Stimulated activated CD8-positive, alpha-beta memory T cell treated with anti-CD3 and anti-CD28 coated beads, Interleukin-15, amount 100 ng/mL, for 24 hours (primary cell): ENCODE data around the gene CD55.

Experiments
- DNase-seq: peaks from one replicate; pipeline ENCODE4 v3.0.0-alpha.2; 2020; ENCODE audit warnings: low read depth

Gene CD55

DNA sequence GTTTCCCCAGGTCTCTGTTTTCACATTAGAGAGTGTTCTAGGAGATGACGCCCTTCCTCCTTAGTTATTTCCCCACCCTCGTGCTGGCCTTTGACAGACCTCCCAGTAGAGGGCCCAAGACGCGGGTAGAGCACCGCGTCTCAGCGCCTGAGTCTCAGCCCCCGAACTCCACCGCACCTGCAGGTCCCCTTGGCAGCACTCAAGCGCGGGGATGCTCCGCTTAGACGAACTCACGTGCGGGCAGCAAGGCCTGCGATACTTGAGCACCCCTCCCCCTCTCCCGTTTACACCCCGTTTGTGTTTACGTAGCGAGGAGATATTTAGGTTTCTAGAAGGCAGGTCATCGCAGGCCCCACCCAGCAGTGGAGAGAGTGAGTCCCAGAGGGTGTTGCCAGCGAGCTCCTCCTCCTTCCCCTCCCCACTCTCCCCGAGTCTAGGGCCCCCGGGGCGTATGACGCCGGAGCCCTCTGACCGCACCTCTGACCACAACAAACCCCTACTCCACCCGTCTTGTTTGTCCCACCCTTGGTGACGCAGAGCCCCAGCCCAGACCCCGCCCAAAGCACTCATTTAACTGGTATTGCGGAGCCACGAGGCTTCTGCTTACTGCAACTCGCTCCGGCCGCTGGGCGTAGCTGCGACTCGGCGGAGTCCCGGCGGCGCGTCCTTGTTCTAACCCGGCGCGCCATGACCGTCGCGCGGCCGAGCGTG, at the start of gene CD55:
Gene CD55, plus strand, starts transcription at position 600 of the 711 bp plus-strand sequence. Its CDS starts 88 bp downstream, at position 688.
- peak; percentile 84 for DNase-seq

- DNase-seq, result no peak
Measured at GRCh38 chr1:207274882-207275281, 46.6 kb upstream of the CD55 start.

- no peak for DNase-seq
Measured at GRCh38 chr1:207276465-207276864, 45.0 kb upstream of the CD55 start.

- DNase-seq, result no peak
Measured at GRCh38 chr1:207277241-207277640, 44.2 kb upstream of the CD55 start.

GRCh38 chr1:207279652-207280051, 41.8 kb upstream of the CD55 start:
- DNase-seq, result no peak

- DNase-seq, result no peak
Measured at GRCh38 chr1:207280706-207281105, 40.8 kb upstream of the CD55 start.

GRCh38 chr1:207282058-207282457, 39.4 kb upstream of the CD55 start:
- no peak for DNase-seq

GRCh38 chr1:207282496-207283380, 38.7 kb upstream of the CD55 start:
- no peak for DNase-seq

- DNase-seq, result no peak
Measured at GRCh38 chr1:207283421-207283820, 38.1 kb upstream of the CD55 start.

GRCh38 chr1:207284209-207284897, 37.1 kb upstream of the CD55 start:
- DNase-seq, result no peak

DNA sequence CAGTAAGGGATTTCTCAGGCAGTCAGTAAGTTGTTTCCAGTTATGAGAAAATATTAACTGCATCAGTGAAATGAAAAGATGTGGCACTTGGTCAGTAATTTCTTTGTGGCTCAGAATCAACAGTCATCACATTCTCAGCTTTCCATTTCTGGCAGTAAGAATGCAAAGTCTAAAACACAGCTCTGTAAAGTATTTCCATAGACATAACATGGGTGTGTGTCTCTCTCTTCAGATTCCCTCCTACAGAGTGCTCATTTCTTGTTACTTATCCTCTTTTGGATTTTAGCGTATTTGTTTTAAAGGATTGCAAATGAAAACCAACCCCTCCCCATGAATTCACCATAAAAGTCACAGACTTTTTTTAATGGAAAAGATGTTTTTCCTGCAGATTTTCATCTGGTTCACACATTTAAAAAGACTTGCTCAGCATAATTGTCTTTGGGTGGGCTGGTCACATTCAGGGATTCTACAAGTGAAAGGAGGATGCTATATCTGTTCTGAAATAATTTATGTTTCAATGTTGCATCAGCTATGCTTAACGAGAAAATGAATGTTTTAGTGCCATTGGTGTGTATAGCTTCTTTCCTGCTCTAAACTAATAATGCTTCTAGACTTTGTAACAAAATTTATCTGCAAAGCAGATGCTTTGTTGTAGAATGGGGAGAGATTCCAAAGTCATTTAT, 34.6 kb upstream of the CD55 start:
- DNase-seq, result no peak

DNA sequence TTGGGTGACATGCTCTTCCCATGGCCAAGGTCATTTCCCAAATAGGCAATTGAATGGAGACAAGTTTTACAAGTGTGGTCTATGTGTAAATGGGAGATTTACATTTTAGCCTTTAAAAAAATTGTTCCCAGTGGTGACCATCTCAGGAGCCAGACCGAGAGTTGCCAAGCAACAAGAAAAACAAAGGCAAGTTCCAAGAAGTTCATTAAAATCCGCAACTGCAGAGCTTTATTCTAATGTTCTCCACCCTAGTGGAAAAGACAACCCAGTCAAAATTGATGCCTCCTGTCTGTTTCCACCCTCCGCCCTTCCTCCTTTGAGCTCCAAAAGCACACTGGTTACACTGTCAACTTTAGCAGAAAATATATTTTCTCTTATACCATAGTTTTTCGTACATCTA, 33.2 kb upstream of the CD55 start:
- no peak for DNase-seq

DNA sequence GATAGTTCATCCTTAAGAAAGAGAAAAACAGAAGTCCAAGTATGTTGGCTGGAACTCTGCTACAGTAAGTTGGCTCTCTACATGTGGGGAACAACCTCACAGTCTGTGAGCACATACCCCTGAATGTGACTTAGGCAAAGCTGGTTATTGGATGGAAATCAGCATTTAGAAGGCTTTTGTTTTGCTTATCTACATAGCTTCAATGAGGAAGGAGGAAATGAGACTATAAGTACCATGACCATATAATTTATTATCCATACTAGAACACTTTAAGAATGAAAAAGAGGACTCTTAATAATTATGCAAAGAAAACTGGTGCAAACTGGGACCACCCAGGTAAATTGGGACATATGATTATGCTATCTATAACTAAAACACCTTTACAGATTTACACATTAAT, 31.7 kb upstream of the CD55 start:
- DNase-seq, result no peak

- DNase-seq, result no peak
Measured at GRCh38 chr1:207291723-207292122, 29.8 kb upstream of the CD55 start.

DNA sequence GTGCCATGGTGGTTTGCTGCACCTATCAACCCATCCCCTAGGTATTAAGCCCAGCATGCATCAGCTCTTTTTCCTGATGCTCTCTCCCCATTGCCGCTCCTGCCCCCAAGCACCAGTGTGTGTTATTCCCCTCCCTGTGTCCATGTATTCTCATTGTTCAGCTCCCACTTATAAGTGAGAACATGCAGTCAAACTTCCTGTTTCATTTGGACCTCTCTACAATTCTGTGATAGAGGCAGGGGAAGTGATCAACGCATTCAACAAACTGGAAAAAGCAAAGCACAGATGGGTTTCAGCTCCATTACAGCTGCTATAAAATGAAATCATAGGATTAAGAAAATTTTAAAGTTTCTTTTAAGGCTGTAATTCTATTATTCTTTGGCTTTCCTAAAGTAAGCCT, 23.3 kb upstream of the CD55 start:
- no peak for DNase-seq

DNA sequence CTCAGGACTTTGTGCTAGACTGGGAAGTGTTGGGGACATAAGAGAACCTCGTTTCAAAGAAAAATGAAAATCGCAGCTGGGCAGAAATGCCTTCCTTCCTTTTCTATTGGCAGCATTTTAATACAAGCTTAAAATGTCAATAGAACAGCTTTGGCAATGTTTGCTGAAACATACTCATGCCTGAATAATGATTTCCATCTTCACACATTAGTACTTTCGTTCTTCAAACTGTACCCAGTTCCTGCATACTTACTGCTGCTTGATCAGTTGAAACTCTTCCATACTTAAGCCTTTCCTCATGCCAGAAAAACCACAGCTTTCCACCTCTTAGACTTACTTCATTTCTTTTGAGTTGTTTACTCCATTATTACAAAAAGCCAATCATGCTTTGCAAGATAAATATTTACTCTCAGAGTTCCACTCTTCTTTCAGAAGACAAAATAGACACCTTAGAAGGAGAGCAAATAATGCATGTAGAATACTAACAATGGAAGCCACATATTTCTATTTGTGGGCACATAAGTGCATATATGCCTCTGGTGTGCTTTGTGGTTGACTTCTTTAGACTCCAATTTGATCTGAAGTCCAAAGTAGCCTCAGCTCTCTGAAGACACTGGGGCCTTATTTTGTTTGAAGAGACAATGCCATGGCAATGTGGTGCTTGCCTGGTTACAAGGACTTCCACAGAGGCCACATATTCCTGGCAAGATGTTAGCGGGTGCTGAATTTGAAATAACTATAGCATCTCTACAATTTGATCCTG, 22.7 kb upstream of the CD55 start:
- no peak for DNase-seq

- DNase-seq, result no peak
Measured at GRCh38 chr1:207300970-207301369, 20.5 kb upstream of the CD55 start.

GRCh38 chr1:207302618-207303393, 18.7 kb upstream of the CD55 start:
- no peak for DNase-seq

- DNase-seq, result no peak
Measured at GRCh38 chr1:207304710-207305488, 16.6 kb upstream of the CD55 start.

DNA sequence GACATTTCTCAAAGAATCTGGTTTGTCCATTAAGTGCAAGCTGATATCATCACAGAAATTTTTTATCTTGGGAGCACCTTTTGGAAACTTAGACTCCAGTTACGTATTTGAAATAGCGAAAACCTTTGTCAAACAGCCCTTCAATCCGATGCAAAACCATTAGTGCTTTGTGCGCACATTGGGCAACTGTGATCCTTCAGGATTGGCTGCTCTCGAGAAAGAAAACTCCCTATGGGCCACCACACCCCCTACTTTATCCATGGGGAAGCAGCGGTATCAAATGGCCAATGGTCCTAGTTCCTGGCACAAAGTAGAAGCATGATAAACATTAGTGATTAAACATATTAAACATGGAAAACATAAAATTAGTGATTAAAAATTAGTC, 16.0 kb upstream of the CD55 start:
- no peak for DNase-seq
